Measurements from ENCODE around the gene PSTPIP1. TPM values are rescaled to one million over a fixed set of nuclear protein-coding genes. Genes with fewer than 3 reads are reported as not detected.

Gene PSTPIP1
- total and polyA plus RNA-seq, 2 experiments from 2014 or later = 0.80 to 3.7 TPM

GRCh38 chr15:77048135-77048876 lies 53.4 kb downstream of the PSTPIP1 start:
- ATAC-seq = no peak
- H3K36me3 ChIP-seq (ENCODE audit: insufficient read depth) = peaks cover 2% of the 10 kb centered on the region
- no peak overlapping the region for H3K27ac Mint-ChIP-seq

More at GRCh38 chr15:77048135-77048876, 53.4 kb downstream of the PSTPIP1 start:
- Histone ChIP-seq H3F3A (replicated peaks; ENCODE audit: low read depth) (no peaks in the 10 kb centered on the region), H2AFZ (no peak overlapping the region), H3K79me2 (replicated peaks; ENCODE audit: insufficient read depth) (no peaks in the 10 kb centered on the region), H4K20me1 (replicated peaks; ENCODE audit: insufficient read depth) (peaks cover 5% of the 10 kb centered on the region; the same call in 1 of the 2 replicates), H3K4me3 (no peak overlapping the region), H3K27me3 (ENCODE audit: insufficient read depth) (no peaks in the 10 kb centered on the region), H3K4me1 (ENCODE audit: insufficient read depth) (no peaks in the 10 kb centered on the region), H3K27ac (ENCODE audit: low read depth) (no peak overlapping the region), H3K4me2 (no peak overlapping the region), H3K9me2 (ENCODE audit: insufficient read depth) (no peaks in the 10 kb centered on the region)
- H3K36me3 Mint-ChIP-seq (ENCODE audit: low read depth) = peaks cover 29% of the 10 kb centered on the region
- DNase-seq (ENCODE audit: low spot score) = no peak
- H3K27me3 Mint-ChIP-seq (ENCODE audit: insufficient read depth, low read depth, poor library complexity) = no peaks in the 10 kb centered on the region
- no peak overlapping the region for H3K4me3 Mint-ChIP-seq
- H3K9me3 Mint-ChIP-seq = no peaks in the 10 kb centered on the region
- H3K4me1 Mint-ChIP-seq = peaks cover 3% of the 10 kb centered on the region; the same call in 2 of the 3 replicates
- TF ChIP-seq ZNF331 (CRISPR knock-in tag; IDR thresholded peaks at IDR 0.05; ENCODE audit: low read depth) = no peak
- TF ChIP-seq CREB1 (CRISPR knock-in tag; IDR thresholded peaks at IDR 0.05; ENCODE audit: low read depth) = no peak
- TF ChIP-seq POLR2AphosphoS5 (IDR thresholded peaks at IDR 0.05; ENCODE audit: low read depth) = no peak
- TF ChIP-seq STAT1 (IDR thresholded peaks at IDR 0.05; ENCODE audit: unreplicated experiment) = no peak
- no peak for TF ChIP-seq EZH2 (IDR thresholded peaks at IDR 0.05; ENCODE audit: low read depth, unreplicated experiment)
- no peak for TF ChIP-seq JUNB (IDR thresholded peaks at IDR 0.05; ENCODE audit: unreplicated experiment)
- no peak for TF ChIP-seq ZNF462 (CRISPR knock-in tag; IDR thresholded peaks at IDR 0.05)
- TF ChIP-seq ETS1 (IDR thresholded peaks at IDR 0.05) = no peak
